WTC11 (cell line): ENCODE data around the gene CRELD2. TPM values are rescaled to one million over a fixed set of nuclear protein-coding genes. Genes with fewer than 3 reads are reported as not detected.

ENCODE experiments used
- ATAC-seq: fragments of 200-7000 bp; cut with Tn5 transposase; 2 replicates; pipeline ENCODE4 v1.10.0; 2021; ENCODE audit warnings: mild to moderate bottlenecking, moderate library complexity
- CTCF ChIA-PET: fragments of 300-600 bp; sonication (Branson Sonifier 250); formaldehyde crosslinking; loops from one replicate; lab custom pipeline; 2021; ENCODE audit warnings: antibody characterized with exemption; lab: Charles Lee
- POLR2A ChIA-PET: fragments of 350-600 bp; sonication (Branson Sonifier 250); formaldehyde crosslinking; loops from one replicate; lab custom pipeline; 2021; ENCODE audit warnings: antibody characterized with exemption; lab: Charles Lee
- DNase-seq: peaks from one replicate; pipeline ENCODE4 v3.0.0; 2021; ENCODE audit warnings: low spot score
- H3K27ac Mint-ChIP-seq: 2 replicates; pipeline ENCODE4 v1.8.0; 2021; ENCODE audit warnings: mixed read lengths
- H3K27me3 Mint-ChIP-seq: 2 replicates; pipeline ENCODE4 v1.8.0; 2021; ENCODE audit warnings: low read depth, mild to moderate bottlenecking, moderate library complexity, mixed read lengths
- H3K36me3 Mint-ChIP-seq: 2 replicates; pipeline ENCODE4 v1.8.0; 2021; ENCODE audit warnings: mixed read lengths
- H3K4me1 Mint-ChIP-seq: 2 replicates; pipeline ENCODE4 v1.8.0; 2022; ENCODE audit warnings: mixed read lengths
- H3K4me3 Mint-ChIP-seq: 2 replicates; pipeline ENCODE4 v1.8.0; 2021; ENCODE audit warnings: mild to moderate bottlenecking, moderate library complexity, mixed read lengths
- H3K9me3 Mint-ChIP-seq: 2 replicates; pipeline ENCODE4 v1.8.0; 2021; ENCODE audit warnings: mixed read lengths
- CREB1 ChIP-seq: sonication (generic); formaldehyde crosslinking; IDR thresholded peaks from 2 replicates; pipeline ENCODE4 v1.8.0; 2023; ENCODE audit warnings: mild to moderate bottlenecking, missing genetic modification reagents
- CREM ChIP-seq: sonication (generic); formaldehyde crosslinking; IDR thresholded peaks from 2 replicates; pipeline ENCODE4 v1.8.1; 2022; ENCODE audit warnings: mild to moderate bottlenecking, missing genetic modification reagents, moderate library complexity
- ELF4 ChIP-seq: sonication (generic); formaldehyde crosslinking; IDR thresholded peaks from 2 replicates; pipeline ENCODE4 v1.8.1; 2022; ENCODE audit warnings: low read depth, mild to moderate bottlenecking, moderate library complexity, missing genetic modification reagents
- FOXJ3 ChIP-seq: sonication (generic); formaldehyde crosslinking; IDR thresholded peaks from 2 replicates; pipeline ENCODE4 v1.9.0; 2021; ENCODE audit warnings: missing genetic modification reagents, mild to moderate bottlenecking, borderline replicate concordance
- FOXP1 ChIP-seq: sonication (generic); formaldehyde crosslinking; IDR thresholded peaks from 2 replicates; pipeline ENCODE4 v1.8.0; 2022; ENCODE audit warnings: missing genetic modification reagents, mild to moderate bottlenecking, moderate library complexity, borderline replicate concordance
- JUN ChIP-seq: sonication (generic); formaldehyde crosslinking; IDR thresholded peaks from 2 replicates; pipeline ENCODE4 v1.8.0; 2023; ENCODE audit warnings: mild to moderate bottlenecking, missing genetic modification reagents
- MYBL2 ChIP-seq: sonication (generic); formaldehyde crosslinking; IDR thresholded peaks from 2 replicates; pipeline ENCODE4 v1.8.1; 2023; ENCODE audit warnings: mild to moderate bottlenecking, moderate library complexity, missing genetic modification reagents
- NFYB ChIP-seq: sonication (generic); formaldehyde crosslinking; conservative IDR thresholded peaks from 2 replicates; pipeline ENCODE4 v1.8.0; 2022; ENCODE audit warnings: low read depth, missing genetic modification reagents
- NR2C2 ChIP-seq: sonication (generic); formaldehyde crosslinking; IDR thresholded peaks from 2 replicates; pipeline ENCODE4 v1.8.0; 2022; ENCODE audit warnings: mild to moderate bottlenecking, missing genetic modification reagents
- OVOL2 ChIP-seq: fragments of 250-450 bp; sonication (Bioruptor Pico); IDR thresholded peaks from 2 replicates; pipeline ENCODE4 v1.9.0; 2021; ENCODE audit warnings: mild to moderate bottlenecking, borderline replicate concordance
- RELA ChIP-seq: sonication (generic); formaldehyde crosslinking; IDR thresholded peaks from 2 replicates; pipeline ENCODE4 v1.8.1; 2022; ENCODE audit warnings: missing genetic modification reagents, mild to moderate bottlenecking, borderline replicate concordance
- SMAD3 ChIP-seq: sonication (generic); formaldehyde crosslinking; IDR thresholded peaks from 2 replicates; pipeline ENCODE4 v1.8.0; 2022; ENCODE audit warnings: missing genetic modification reagents, mild to moderate bottlenecking, borderline replicate concordance
- SP1 ChIP-seq: sonication (generic); formaldehyde crosslinking; conservative IDR thresholded peaks from 2 replicates; pipeline ENCODE4 v1.8.1; 2022; ENCODE audit warnings: missing genetic modification reagents
- ZBTB21 ChIP-seq: sonication (generic); formaldehyde crosslinking; IDR thresholded peaks from 2 replicates; pipeline ENCODE4 v1.8.1; 2023; ENCODE audit warnings: mild to moderate bottlenecking, missing genetic modification reagents, borderline replicate concordance
- ZNF121 ChIP-seq: sonication (generic); formaldehyde crosslinking; IDR thresholded peaks from 2 replicates; pipeline ENCODE4 v1.8.0; 2023; ENCODE audit warnings: missing genetic modification reagents
- ZNF138 ChIP-seq: sonication (generic); formaldehyde crosslinking; conservative IDR thresholded peaks from 2 replicates; pipeline ENCODE4 v1.8.1; 2022; ENCODE audit warnings: mild to moderate bottlenecking, moderate library complexity, missing genetic modification reagents
- ZNF396 ChIP-seq: fragments of 250-450 bp; sonication (Bioruptor Pico); IDR thresholded peaks from 2 replicates; pipeline ENCODE4 v1.8.0; 2021; ENCODE audit warnings: mild to moderate bottlenecking, moderate library complexity, borderline replicate concordance
- ZNF423 ChIP-seq: fragments of 250-450 bp; sonication (Bioruptor Pico); IDR thresholded peaks from 2 replicates; pipeline ENCODE4 v2.1.2; 2022; ENCODE audit warnings: mild to moderate bottlenecking, moderate library complexity
- total RNA-seq: library from RNA; stranded (reverse); gene quantifications from 3 replicates; pipeline ENCODE4 v1.2.3, GENCODE V29; 2021
- TF ChIP-seq, protein P1 (sequence below): fragments of 250-450 bp; sonication (Bioruptor Pico); IDR thresholded peaks from 2 replicates; pipeline ENCODE4 v1.9.0; 2021; ENCODE audit warnings: mild to moderate bottlenecking, borderline replicate concordance
- TF ChIP-seq, protein P2 (sequence below): sonication (generic); formaldehyde crosslinking; IDR thresholded peaks from 2 replicates; pipeline ENCODE4 v1.8.1; 2022; ENCODE audit warnings: low read depth, missing genetic modification reagents, borderline replicate concordance
- TF ChIP-seq, protein P3 (sequence below): sonication (generic); formaldehyde crosslinking; IDR thresholded peaks from 2 replicates; pipeline ENCODE4 v1.8.1; 2023; ENCODE audit warnings: mild to moderate bottlenecking, missing genetic modification reagents, borderline replicate concordance
- TF ChIP-seq, protein P4 (sequence below): fragments of 250-450 bp; sonication (Bioruptor Pico); conservative IDR thresholded peaks from 2 replicates; pipeline ENCODE4 v1.9.0; 2021; ENCODE audit warnings: mild to moderate bottlenecking
- TF ChIP-seq, protein P5 (sequence below): fragments of 250-450 bp; sonication (Bioruptor Pico); IDR thresholded peaks from 2 replicates; pipeline ENCODE4 v1.9.0; 2021; ENCODE audit warnings: mild to moderate bottlenecking
- TF ChIP-seq, protein P6 (sequence below): sonication (generic); formaldehyde crosslinking; IDR thresholded peaks from 2 replicates; pipeline ENCODE4 v1.8.1; 2023; ENCODE audit warnings: mild to moderate bottlenecking, missing genetic modification reagents

Gene CRELD2
- total RNA-seq, 1 experiment from 2014 or later, result 42.8 TPM

DNA sequence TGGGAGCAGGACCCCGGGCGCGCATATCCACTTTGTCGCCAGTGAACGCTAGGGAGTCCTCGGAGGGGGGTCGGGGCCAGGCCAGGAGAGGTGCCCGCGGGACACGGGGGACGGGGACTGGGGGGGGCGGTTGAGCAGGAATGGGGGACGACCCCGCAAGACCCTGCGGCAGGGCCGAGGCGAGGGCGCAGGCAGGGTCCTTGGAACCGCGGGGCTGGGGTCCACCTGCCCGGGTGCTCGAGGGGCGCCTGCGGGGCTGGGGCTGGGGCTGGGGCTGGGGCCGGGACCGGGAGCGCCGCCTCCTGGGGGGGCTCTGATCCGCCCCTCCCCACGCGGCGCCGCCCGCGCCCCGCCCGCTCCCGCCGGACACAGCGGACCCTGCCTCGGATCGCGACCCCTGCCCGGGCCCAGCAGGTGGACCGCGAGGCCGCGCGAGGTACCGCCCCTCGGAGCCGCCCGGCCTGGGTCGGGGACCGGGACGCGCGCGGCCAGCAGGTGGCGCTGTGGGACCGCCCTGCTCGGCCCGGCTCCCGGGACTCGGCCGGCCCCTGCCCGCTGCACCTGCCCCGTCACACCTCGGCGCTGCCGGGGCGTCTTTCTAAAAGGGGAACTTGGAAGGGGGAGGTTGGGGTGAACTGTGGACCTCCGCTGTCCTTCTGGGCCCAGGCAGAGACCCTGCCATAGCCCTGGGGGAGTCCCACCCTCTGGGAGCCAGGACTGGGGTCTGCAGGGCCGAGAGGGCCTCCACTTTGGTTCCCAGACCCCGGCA is 11.0 kb downstream of the CRELD2 start:
- DNase-seq (peak; percentile 78), ATAC-seq (peak; percentile 87)
- H3K36me3 Mint-ChIP-seq, result peaks cover 6% of the 10 kb centered on the region; the same call in 1 of the 2 replicates
- no peak overlapping the region for H3K27ac Mint-ChIP-seq
- CTCF ChIA-PET, result interaction anchor here (1.8 to 2.8 kb wide), 4 partner anchors 33 to 162 kb away, joined by 7 to 75 read pairs (median 10); no protein-coding TSS in a partner anchor
- H3K4me3 Mint-ChIP-seq, result peak overlapping the region; percentile 33
- peaks cover 12% of the 10 kb centered on the region for H3K4me1 Mint-ChIP-seq
- H3K27me3 Mint-ChIP-seq, result peaks cover 12% of the 10 kb centered on the region
- POLR2A ChIA-PET, result interaction anchor here (1.1 kb wide), 1 partner anchor 101 kb away, joined by 4 read pairs; no protein-coding TSS in a partner anchor
- no peaks in the 10 kb centered on the region for H3K9me3 Mint-ChIP-seq
- TF ChIP-seq MYBL2 (no peak), FOXP1 (no peak), SMAD3 (CRISPR knock-in tag) (no peak), SP1 (CRISPR knock-in tag) (peak; percentile 18; the same call in 1 of the 2 replicates), ZNF121 (CRISPR knock-in tag) (peak; percentile 81; the same call in 1 of the 2 replicates), RELA (no peak; the same call in 1 of the 2 replicates), NFYB (no peak), FOXJ3 (no peak), OVOL2 (CRISPR knock-in tag) (no peak), ZNF138 (CRISPR knock-in tag) (no peak), ZBTB21 (CRISPR knock-in tag) (no peak), NR2C2 (CRISPR knock-in tag) (no peak), ELF4 (CRISPR knock-in tag) (no peak), ZNF396 (CRISPR knock-in tag) (no peak), CREM (CRISPR knock-in tag) (no peak), JUN (CRISPR knock-in tag) (no peak), CREB1 (CRISPR knock-in tag) (no peak), ZNF423 (CRISPR knock-in tag) (peak; percentile 21; the same call in 1 of the 2 replicates)
- TF ChIP-seq, protein P1, sequence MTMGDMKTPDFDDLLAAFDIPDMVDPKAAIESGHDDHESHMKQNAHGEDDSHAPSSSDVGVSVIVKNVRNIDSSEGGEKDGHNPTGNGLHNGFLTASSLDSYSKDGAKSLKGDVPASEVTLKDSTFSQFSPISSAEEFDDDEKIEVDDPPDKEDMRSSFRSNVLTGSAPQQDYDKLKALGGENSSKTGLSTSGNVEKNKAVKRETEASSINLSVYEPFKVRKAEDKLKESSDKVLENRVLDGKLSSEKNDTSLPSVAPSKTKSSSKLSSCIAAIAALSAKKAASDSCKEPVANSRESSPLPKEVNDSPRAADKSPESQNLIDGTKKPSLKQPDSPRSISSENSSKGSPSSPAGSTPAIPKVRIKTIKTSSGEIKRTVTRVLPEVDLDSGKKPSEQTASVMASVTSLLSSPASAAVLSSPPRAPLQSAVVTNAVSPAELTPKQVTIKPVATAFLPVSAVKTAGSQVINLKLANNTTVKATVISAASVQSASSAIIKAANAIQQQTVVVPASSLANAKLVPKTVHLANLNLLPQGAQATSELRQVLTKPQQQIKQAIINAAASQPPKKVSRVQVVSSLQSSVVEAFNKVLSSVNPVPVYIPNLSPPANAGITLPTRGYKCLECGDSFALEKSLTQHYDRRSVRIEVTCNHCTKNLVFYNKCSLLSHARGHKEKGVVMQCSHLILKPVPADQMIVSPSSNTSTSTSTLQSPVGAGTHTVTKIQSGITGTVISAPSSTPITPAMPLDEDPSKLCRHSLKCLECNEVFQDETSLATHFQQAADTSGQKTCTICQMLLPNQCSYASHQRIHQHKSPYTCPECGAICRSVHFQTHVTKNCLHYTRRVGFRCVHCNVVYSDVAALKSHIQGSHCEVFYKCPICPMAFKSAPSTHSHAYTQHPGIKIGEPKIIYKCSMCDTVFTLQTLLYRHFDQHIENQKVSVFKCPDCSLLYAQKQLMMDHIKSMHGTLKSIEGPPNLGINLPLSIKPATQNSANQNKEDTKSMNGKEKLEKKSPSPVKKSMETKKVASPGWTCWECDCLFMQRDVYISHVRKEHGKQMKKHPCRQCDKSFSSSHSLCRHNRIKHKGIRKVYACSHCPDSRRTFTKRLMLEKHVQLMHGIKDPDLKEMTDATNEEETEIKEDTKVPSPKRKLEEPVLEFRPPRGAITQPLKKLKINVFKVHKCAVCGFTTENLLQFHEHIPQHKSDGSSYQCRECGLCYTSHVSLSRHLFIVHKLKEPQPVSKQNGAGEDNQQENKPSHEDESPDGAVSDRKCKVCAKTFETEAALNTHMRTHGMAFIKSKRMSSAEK (CRISPR knock-in tag), result no peak
- TF ChIP-seq, protein P2, sequence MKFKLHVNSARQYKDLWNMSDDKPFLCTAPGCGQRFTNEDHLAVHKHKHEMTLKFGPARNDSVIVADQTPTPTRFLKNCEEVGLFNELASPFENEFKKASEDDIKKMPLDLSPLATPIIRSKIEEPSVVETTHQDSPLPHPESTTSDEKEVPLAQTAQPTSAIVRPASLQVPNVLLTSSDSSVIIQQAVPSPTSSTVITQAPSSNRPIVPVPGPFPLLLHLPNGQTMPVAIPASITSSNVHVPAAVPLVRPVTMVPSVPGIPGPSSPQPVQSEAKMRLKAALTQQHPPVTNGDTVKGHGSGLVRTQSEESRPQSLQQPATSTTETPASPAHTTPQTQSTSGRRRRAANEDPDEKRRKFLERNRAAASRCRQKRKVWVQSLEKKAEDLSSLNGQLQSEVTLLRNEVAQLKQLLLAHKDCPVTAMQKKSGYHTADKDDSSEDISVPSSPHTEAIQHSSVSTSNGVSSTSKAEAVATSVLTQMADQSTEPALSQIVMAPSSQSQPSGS (CRISPR knock-in tag), result no peak
- TF ChIP-seq, protein P3, sequence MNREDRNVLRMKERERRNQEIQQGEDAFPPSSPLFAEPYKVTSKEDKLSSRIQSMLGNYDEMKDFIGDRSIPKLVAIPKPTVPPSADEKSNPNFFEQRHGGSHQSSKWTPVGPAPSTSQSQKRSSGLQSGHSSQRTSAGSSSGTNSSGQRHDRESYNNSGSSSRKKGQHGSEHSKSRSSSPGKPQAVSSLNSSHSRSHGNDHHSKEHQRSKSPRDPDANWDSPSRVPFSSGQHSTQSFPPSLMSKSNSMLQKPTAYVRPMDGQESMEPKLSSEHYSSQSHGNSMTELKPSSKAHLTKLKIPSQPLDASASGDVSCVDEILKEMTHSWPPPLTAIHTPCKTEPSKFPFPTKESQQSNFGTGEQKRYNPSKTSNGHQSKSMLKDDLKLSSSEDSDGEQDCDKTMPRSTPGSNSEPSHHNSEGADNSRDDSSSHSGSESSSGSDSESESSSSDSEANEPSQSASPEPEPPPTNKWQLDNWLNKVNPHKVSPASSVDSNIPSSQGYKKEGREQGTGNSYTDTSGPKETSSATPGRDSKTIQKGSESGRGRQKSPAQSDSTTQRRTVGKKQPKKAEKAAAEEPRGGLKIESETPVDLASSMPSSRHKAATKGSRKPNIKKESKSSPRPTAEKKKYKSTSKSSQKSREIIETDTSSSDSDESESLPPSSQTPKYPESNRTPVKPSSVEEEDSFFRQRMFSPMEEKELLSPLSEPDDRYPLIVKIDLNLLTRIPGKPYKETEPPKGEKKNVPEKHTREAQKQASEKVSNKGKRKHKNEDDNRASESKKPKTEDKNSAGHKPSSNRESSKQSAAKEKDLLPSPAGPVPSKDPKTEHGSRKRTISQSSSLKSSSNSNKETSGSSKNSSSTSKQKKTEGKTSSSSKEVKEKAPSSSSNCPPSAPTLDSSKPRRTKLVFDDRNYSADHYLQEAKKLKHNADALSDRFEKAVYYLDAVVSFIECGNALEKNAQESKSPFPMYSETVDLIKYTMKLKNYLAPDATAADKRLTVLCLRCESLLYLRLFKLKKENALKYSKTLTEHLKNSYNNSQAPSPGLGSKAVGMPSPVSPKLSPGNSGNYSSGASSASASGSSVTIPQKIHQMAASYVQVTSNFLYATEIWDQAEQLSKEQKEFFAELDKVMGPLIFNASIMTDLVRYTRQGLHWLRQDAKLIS (CRISPR knock-in tag), result no peak
- TF ChIP-seq, protein P4, sequence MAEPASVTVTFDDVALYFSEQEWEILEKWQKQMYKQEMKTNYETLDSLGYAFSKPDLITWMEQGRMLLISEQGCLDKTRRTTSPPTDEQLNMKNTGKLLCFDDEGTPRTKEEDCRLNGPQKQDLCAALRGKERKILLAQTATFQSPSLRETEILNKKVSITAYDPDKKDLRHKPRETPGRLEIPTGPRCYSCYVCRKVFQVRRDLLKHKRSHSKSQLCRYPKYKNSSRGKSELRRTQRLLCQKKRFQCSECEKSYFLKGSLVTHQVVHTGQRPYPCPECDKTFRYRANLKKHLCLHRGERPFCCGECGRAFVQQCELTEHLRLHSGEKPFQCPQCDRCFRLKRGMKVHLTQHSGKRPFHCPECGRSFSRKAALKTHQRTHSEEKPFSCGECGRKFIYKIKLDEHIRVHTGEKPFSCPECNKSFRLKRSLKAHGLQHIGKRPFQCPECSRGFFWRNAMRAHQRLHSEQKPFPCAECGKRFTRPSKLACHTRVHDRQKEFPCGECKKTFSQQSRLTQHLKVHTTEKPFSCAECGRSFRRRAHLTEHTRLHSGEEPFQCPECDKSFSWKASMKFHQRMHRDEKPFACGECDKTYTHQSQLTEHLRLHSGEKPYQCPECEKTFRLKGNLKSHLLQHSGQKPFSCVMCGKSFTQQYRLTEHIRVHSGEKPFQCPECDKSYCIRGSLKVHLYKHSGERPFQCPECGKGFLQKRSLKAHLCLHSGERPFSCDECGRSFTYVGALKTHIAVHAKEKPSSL (CRISPR knock-in tag), result no peak
- TF ChIP-seq, protein P5, sequence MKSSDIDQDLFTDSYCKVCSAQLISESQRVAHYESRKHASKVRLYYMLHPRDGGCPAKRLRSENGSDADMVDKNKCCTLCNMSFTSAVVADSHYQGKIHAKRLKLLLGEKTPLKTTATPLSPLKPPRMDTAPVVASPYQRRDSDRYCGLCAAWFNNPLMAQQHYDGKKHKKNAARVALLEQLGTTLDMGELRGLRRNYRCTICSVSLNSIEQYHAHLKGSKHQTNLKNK (CRISPR knock-in tag), result no peak
- TF ChIP-seq, protein P6, sequence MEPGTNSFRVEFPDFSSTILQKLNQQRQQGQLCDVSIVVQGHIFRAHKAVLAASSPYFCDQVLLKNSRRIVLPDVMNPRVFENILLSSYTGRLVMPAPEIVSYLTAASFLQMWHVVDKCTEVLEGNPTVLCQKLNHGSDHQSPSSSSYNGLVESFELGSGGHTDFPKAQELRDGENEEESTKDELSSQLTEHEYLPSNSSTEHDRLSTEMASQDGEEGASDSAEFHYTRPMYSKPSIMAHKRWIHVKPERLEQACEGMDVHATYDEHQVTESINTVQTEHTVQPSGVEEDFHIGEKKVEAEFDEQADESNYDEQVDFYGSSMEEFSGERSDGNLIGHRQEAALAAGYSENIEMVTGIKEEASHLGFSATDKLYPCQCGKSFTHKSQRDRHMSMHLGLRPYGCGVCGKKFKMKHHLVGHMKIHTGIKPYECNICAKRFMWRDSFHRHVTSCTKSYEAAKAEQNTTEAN (CRISPR knock-in tag), result no peak
